Measurements from ENCODE around the gene ANKZF1.
"Not testable (repeated sequence)": the region's sequence is repeated elsewhere in the genome, so short reads cannot be mapped to it uniquely, and the experiment has no call there.

The ANKZF1 gene

GRCh38 chr2:219229305-219230058 lies at the start of gene ANKZF1, which contains the start of gene ATG9A:
Gene ANKZF1 (plus strand): TSS chr2:219229806. CDS start chr2:219230258, 452 bp downstream.
Gene ATG9A (minus strand): TSS chr2:219229636. CDS start chr2:219228024, 1,612 bp downstream.
- FAIRE-seq = peak; percentile 95
- peak; percentile 98 for DNase-seq (ENCODE audit: insufficient read length, low spot score)

GRCh38 chr2:219180961-219181360 lies 48.6 kb upstream of the ANKZF1 start:
- FAIRE-seq (no peak), DNase-seq (ENCODE audit: insufficient read length, low spot score) (no peak)

- DNase-seq (ENCODE audit: insufficient read length, low spot score) = no peak
- no peak for FAIRE-seq
These were observed 48.1 kb upstream of the ANKZF1 start for GRCh38 chr2:219181531-219181930.

- FAIRE-seq (no peak), DNase-seq (ENCODE audit: insufficient read length, low spot score) (no peak)
These were observed 47.1 kb upstream of the ANKZF1 start for GRCh38 chr2:219182331-219183150.

- FAIRE-seq = no peak
- DNase-seq (ENCODE audit: insufficient read length, low spot score) = no peak
These were observed 46.3 kb upstream of the ANKZF1 start for GRCh38 chr2:219183151-219183772.

GRCh38 chr2:219184121-219184520 lies 45.5 kb upstream of the ANKZF1 start:
- FAIRE-seq = no peak
- no peak for DNase-seq (ENCODE audit: insufficient read length, low spot score)

- DNase-seq (ENCODE audit: insufficient read length, low spot score) = no peak
- FAIRE-seq = no peak
These were observed 42.7 kb upstream of the ANKZF1 start for GRCh38 chr2:219186754-219187456.

GRCh38 chr2:219197388-219197787 lies 32.2 kb upstream of the ANKZF1 start:
- no peak for DNase-seq (ENCODE audit: insufficient read length, low spot score)
- no peak for FAIRE-seq

GRCh38 chr2:219198974-219199373 lies 30.6 kb upstream of the ANKZF1 start:
- DNase-seq (ENCODE audit: insufficient read length, low spot score) = no peak
- FAIRE-seq = no peak

GRCh38 chr2:219199470-219200211 lies 30.0 kb upstream of the ANKZF1 start:
- FAIRE-seq = no peak
- no peak for DNase-seq (ENCODE audit: insufficient read length, low spot score)

- FAIRE-seq; DNase-seq (ENCODE audit: insufficient read length, low spot score): not testable (repeated sequence)
These were observed 28.9 kb upstream of the ANKZF1 start for GRCh38 chr2:219200502-219201326.

- not testable (repeated sequence) for FAIRE-seq; DNase-seq (ENCODE audit: insufficient read length, low spot score)
These were observed 28.3 kb upstream of the ANKZF1 start for GRCh38 chr2:219201331-219201730.

- DNase-seq (ENCODE audit: insufficient read length, low spot score) (no peak), FAIRE-seq (no peak)
These were observed 25.0 kb upstream of the ANKZF1 start for GRCh38 chr2:219204425-219205164.

- DNase-seq (ENCODE audit: insufficient read length, low spot score) (no peak), FAIRE-seq (no peak)
These were observed 24.5 kb upstream of the ANKZF1 start for GRCh38 chr2:219205165-219205538.

- FAIRE-seq (no peak), DNase-seq (ENCODE audit: insufficient read length, low spot score) (no peak)
These were observed 23.7 kb upstream of the ANKZF1 start for GRCh38 chr2:219205981-219206327.

- peak; percentile 96 for DNase-seq (ENCODE audit: insufficient read length, low spot score)
- peak; percentile 69 for FAIRE-seq
These were observed 23.1 kb upstream of the ANKZF1 start, which contains the start of gene ZFAND2B for GRCh38 chr2:219206328-219207133. Gene ZFAND2B (plus strand): TSS chr2:219206782. CDS start chr2:219206988, 206 bp downstream.

GRCh38 chr2:219207134-219207883 lies 22.3 kb upstream of the ANKZF1 start:
- FAIRE-seq (no peak), DNase-seq (ENCODE audit: insufficient read length, low spot score) (no peak)

Data from HTR-8/SVneo (cell line).